ENCODE data around the gene SBK2. TPM values are rescaled to one million over a fixed set of nuclear protein-coding genes. Genes with fewer than 3 reads are reported as not detected.

Gene SBK2
- total RNA-seq, 4 donors from 2014 or later = not detected

DNA sequence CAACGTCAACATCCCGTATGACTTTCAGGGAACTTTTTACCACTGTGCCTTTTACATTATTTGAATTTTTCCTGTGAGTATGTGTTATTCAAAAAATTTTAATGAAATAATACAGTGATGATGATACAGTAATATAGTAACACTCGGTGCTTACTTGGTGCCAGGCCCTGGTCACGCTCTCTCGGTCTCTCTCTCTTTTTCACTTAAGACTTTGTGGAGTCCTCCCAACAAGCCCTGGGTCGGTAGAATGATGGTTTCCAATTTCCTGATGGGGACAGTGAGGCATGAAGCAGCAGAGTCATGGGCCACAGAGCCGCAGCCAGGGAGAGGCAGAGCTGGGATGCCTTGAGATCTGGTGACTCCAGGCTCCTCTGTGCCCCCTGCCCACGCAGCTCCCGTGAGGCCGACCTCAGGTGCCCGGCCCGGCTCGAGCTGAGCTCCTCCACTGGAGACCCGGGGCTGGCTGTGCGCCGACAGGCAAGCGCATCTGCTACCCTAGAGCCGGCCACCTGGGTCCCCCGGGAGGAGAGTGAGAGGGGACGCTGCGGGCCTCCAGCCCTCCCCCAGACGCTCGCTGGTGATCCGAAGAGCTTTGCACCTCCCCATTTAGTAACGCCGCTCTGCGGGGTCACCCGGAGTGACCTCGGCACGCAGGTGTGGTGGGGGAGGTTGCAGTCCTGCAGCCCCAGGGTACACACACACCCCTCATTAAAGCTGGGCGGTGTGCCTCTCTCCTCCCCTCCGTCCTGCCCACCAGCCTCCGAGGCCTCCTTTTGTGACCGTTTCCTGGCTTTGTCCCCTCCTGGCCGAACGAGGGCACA is 12.8 kb upstream of the SBK2 start:
- Histone ChIP-seq H3K27ac (peak overlapping the region; percentile 20 to 43), H3K36me3 (no peaks in the 10 kb centered on the region), H3K9me3 (no peaks in the 10 kb centered on the region), H3K27me3 (no peaks in the 10 kb centered on the region), H3K4me3 (no peak overlapping the region), H3K4me1 (peaks cover 0 to 5% of the 10 kb centered on the region in 2 donors)
- no peak for DNase-seq
- TF ChIP-seq, protein P1, sequence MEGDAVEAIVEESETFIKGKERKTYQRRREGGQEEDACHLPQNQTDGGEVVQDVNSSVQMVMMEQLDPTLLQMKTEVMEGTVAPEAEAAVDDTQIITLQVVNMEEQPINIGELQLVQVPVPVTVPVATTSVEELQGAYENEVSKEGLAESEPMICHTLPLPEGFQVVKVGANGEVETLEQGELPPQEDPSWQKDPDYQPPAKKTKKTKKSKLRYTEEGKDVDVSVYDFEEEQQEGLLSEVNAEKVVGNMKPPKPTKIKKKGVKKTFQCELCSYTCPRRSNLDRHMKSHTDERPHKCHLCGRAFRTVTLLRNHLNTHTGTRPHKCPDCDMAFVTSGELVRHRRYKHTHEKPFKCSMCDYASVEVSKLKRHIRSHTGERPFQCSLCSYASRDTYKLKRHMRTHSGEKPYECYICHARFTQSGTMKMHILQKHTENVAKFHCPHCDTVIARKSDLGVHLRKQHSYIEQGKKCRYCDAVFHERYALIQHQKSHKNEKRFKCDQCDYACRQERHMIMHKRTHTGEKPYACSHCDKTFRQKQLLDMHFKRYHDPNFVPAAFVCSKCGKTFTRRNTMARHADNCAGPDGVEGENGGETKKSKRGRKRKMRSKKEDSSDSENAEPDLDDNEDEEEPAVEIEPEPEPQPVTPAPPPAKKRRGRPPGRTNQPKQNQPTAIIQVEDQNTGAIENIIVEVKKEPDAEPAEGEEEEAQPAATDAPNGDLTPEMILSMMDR (IDR thresholded peaks at IDR 0.05) = no peak
- TF ChIP-seq POLR2A (IDR thresholded peaks at IDR 0.05) = no peak
- intact Hi-C loops (cut with DNase I; ENCODE audit: low total_unique reads) = no loop called here

DNA sequence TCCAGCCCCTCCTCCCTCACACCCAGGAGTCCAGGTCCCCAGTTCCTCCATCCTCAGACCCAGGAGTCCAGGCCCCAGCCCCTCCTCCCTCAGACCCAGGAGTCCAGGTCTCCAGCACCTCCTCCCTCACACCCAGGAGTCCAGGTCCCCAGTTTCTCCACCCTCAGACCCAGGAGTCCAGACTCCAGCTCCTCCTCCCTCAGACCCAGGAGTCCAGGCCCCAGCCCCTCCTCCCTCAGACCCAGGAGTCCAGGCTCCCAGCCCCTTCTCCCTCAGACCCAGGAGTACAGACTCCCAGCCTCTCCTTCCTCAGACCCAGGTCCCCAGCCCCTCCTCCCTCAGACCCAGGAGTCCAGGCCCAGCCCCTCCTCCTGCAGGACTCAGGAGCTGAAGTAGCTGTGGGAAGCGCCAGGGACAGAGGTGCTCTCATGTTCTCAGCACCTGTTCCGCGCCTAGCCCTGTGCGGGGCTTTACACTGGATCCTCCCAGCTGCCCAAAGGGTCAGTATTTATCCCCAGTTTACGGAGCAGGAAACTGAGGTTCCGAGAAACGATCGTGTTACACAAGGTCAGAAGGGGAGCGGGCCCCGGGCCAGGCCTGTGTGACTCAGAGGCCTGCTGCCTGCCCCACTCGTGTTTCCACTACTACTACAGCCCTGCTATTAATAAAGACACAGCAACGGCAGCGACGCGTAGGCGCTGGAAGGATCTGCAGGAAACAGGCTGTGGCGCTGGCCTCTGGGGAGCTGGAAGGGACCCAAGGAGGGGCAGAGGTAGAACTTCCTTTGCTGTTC is 10.1 kb upstream of the SBK2 start:
- Histone ChIP-seq H3K27ac (peak overlapping the region; percentile 64 to 78), H3K4me3 (no peak overlapping the region), H3K9me3 (no peaks in the 10 kb centered on the region), H3K36me3 (no peaks in the 10 kb centered on the region), H3K27me3 (no peaks in the 10 kb centered on the region), H3K4me1 (no peaks in the 10 kb centered on the region)
- intact Hi-C loops (cut with DNase I; ENCODE audit: low total_unique reads) = no loop called here
- no peak for TF ChIP-seq POLR2A (IDR thresholded peaks at IDR 0.05)
- TF ChIP-seq, protein P1 (IDR thresholded peaks at IDR 0.05) = no peak
- peak; percentile 44 to 65 for DNase-seq

DNA sequence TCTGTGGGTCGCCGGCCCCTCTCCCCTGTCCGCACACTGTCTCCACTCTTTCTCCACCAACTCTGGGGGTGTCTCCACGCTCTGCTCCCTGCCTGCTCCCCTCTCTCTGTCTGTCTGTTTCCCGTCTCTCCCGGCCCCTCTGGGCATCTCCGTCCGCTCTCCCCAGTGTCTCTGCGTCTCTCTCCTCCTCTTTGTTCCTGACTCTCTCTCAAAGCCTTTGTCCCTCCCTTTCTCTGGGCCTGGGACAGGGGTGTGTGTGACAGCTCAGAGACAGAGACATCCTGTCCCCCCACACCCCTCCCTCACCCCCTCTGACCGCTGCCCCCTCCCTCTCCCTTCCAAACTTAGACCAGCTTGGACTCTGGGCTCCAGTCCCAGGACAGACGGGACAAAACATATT is 9.1 kb upstream of the SBK2 start:
- H3K4me1 ChIP-seq = no peaks in the 10 kb centered on the region
- peak overlapping the region in 1 of 2 donors; percentile 78 for H3K27ac ChIP-seq
- DNase-seq = no peak
- TF ChIP-seq POLR2A (IDR thresholded peaks at IDR 0.05) = no peak
- TF ChIP-seq, protein P1 (IDR thresholded peaks at IDR 0.05) = no peak
- H3K36me3 ChIP-seq = no peaks in the 10 kb centered on the region
- no peaks in the 10 kb centered on the region for H3K27me3 ChIP-seq
- intact Hi-C loops (cut with DNase I; ENCODE audit: low total_unique reads) = no loop called here
- no peak overlapping the region for H3K4me3 ChIP-seq
- H3K9me3 ChIP-seq = no peaks in the 10 kb centered on the region

DNA sequence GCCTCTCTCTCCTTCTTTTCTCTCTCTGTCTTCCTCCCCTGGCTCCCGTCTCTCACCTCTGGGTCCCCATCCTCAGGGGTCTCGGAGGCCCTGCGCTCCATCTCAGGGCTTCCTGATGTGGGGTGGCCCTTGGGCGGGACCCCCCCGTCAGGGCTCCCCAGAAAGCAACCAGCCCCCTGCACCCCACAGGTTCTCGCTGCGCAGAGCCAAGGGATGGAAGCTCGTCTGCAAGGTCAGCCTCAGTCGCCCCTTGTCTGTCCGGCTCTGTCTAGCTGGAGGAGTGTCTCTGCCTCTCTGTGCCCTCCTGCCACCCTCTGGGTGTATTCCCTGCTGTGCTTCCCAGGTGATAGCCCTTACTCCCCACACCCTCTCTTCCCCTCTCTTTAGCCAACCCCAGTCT is 8.5 kb upstream of the SBK2 start, which contains the start of gene SBK3:
Gene SBK3 (minus strand): TSS at position 101 of the 400 bp plus-strand sequence. CDS start 0 bp downstream, at position 101.
- Histone ChIP-seq H3K4me1 (no peaks in the 10 kb centered on the region), H3K27me3 (no peaks in the 10 kb centered on the region), H3K9me3 (no peaks in the 10 kb centered on the region), H3K36me3 (no peaks in the 10 kb centered on the region), H3K27ac (peak within 1 kb of the TSS; percentile 64 to 78), H3K4me3 (no peak within 1 kb of the TSS)
- TF ChIP-seq, protein P1 (IDR thresholded peaks at IDR 0.05) = no peak
- no peak for DNase-seq
- intact Hi-C loops (cut with DNase I; ENCODE audit: low total_unique reads) = no loop called here

Measured in uterus (tissue), 4 donors.